DOHH2 (cell line): ENCODE data around the gene CCDC170.
"Not testable (repeated sequence)": the region's sequence is repeated elsewhere in the genome, so short reads cannot be mapped to it uniquely, and the experiment has no call there.

Experiments used
- H3F3A ChIP-seq: fragments of 200-600 bp; sonication (generic), shearing (Covaris generic); 2 replicates; pipeline ENCODE4 v1.6.0; 2016; ENCODE audit warnings: antibody characterized with exemption, mild to moderate bottlenecking; ENCODE audit not compliant: control insufficient read depth, insufficient read depth
- H3K27ac ChIP-seq: fragments of 200-600 bp; sonication (generic); 2 replicates; pipeline ENCODE4 v1.5.1; 2014; ENCODE audit warnings: low read depth, mild to moderate bottlenecking, low read length, moderate library complexity
- H3K27me3 ChIP-seq: fragments of 200-600 bp; sonication (generic); 2 replicates; pipeline ENCODE4 v1.6.1; 2014; ENCODE audit warnings: mild to moderate bottlenecking, low read length, mixed read lengths; ENCODE audit not compliant: control insufficient read depth
- H3K36me3 ChIP-seq: fragments of 200-600 bp; sonication (generic); 2 replicates; pipeline ENCODE4 v1.6.1; 2014; ENCODE audit warnings: mild to moderate bottlenecking, low read length, moderate library complexity, mixed read lengths; ENCODE audit not compliant: control insufficient read depth
- H3K4me1 ChIP-seq: fragments of 200-600 bp; sonication (generic); 2 replicates; pipeline ENCODE4 v1.6.1; 2014; ENCODE audit warnings: mild to moderate bottlenecking, low read length, mixed read lengths; ENCODE audit not compliant: control insufficient read depth
- H3K4me2 ChIP-seq: fragments of 200-600 bp; sonication (generic); 2 replicates; pipeline ENCODE4 v1.6.0; 2014; ENCODE audit warnings: mild to moderate bottlenecking, low read length, moderate library complexity
- H3K4me3 ChIP-seq: fragments of 200-600 bp; sonication (generic); 2 replicates; pipeline ENCODE4 v1.5.1; 2014; ENCODE audit warnings: mild to moderate bottlenecking, low read length, mixed read lengths
- H3K79me2 ChIP-seq: fragments of 200-600 bp; sonication (generic); 2 replicates; pipeline ENCODE4 v1.6.1; 2014; ENCODE audit warnings: mild to moderate bottlenecking, low read length, mixed read lengths; ENCODE audit not compliant: control insufficient read depth
- H3K9me2 ChIP-seq: fragments of 200-600 bp; sonication (generic); replicated peaks from 2 replicates; pipeline ENCODE4 v1.6.1; 2014; ENCODE audit warnings: mild to moderate bottlenecking, low read length, mixed read lengths; ENCODE audit not compliant: control insufficient read depth
- H3K9me3 ChIP-seq: fragments of 200-600 bp; sonication (generic); 2 replicates; pipeline ENCODE4 v1.6.1; 2014; ENCODE audit warnings: antibody characterized with exemption, low read length, mixed read lengths; ENCODE audit not compliant: control insufficient read depth, insufficient read depth
- H4K20me1 ChIP-seq: fragments of 200-600 bp; sonication (generic); 2 replicates; pipeline ENCODE4 v1.6.0; 2014; ENCODE audit warnings: low read depth, mild to moderate bottlenecking, antibody characterized with exemption, low read length, moderate library complexity; ENCODE audit not compliant: control insufficient read depth, insufficient read depth
- EZH2phosphoT487 ChIP-seq: fragments of 200-600 bp; sonication (generic); IDR thresholded peaks from 2 replicates; pipeline ENCODE4 v1.6.1; 2017; ENCODE audit warnings: borderline replicate concordance, mild to moderate bottlenecking, antibody characterized with exemption, low read length, moderate library complexity, mixed read lengths
- TF ChIP-seq, protein P1 (sequence below): fragments of 200-600 bp; sonication (generic); IDR thresholded peaks from one replicate; pipeline ENCODE4 v1.5.1; 2014; ENCODE audit warnings: antibody characterized with exemption, mild to moderate bottlenecking, low read depth, low read length; ENCODE audit not compliant: poor library complexity, severe bottlenecking

Gene CCDC170

DNA sequence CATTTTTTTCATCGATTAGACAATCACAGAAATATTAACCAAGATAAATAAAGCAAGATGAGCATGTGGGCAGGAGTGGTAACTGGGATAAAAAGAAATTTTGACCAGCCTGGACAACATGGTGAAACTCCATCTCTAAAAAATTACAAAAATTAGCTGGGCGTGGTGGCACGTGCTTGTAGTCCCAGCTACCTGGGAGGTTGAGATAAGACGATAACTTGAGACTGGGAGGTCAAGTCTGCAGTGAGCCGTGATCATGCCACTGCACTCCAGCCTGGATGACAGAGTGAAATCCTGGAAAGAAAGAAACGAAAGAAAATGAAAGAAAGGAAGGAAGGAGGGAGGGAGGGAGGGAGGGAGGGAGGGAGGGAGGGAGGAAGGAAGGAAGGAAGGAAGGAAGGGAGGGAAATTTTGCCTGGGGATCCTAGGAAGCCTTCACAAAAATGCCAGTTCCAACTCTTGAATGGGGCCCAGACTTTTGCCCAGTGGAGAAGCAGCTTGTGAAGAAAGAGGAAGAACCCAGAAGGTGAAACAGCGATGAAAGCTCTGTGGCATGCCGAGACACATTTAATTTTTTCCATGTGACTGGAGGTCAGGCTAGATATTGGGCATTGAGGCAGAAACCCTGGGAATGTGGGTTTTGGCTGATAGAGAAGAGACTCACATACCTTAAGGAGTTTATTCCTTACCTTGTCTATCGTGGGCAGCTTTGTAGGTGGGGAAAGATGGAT lies 20.3 kb downstream of the CCDC170 start:
- Histone ChIP-seq H3K27me3 (no peaks in the 10 kb centered on the region), H3K9me3 (no peaks in the 10 kb centered on the region; the same call in 1 of the 2 replicates), H3K4me2 (no peak overlapping the region), H4K20me1 (no peaks in the 10 kb centered on the region), H3K4me3 (no peak overlapping the region), H3K36me3 (no peaks in the 10 kb centered on the region), H3F3A (no peaks in the 10 kb centered on the region), H3K27ac (no peak overlapping the region), H3K4me1 (no peaks in the 10 kb centered on the region), H3K9me2 (no peaks in the 10 kb centered on the region), H3K79me2 (no peaks in the 10 kb centered on the region)
- TF ChIP-seq, protein P1, sequence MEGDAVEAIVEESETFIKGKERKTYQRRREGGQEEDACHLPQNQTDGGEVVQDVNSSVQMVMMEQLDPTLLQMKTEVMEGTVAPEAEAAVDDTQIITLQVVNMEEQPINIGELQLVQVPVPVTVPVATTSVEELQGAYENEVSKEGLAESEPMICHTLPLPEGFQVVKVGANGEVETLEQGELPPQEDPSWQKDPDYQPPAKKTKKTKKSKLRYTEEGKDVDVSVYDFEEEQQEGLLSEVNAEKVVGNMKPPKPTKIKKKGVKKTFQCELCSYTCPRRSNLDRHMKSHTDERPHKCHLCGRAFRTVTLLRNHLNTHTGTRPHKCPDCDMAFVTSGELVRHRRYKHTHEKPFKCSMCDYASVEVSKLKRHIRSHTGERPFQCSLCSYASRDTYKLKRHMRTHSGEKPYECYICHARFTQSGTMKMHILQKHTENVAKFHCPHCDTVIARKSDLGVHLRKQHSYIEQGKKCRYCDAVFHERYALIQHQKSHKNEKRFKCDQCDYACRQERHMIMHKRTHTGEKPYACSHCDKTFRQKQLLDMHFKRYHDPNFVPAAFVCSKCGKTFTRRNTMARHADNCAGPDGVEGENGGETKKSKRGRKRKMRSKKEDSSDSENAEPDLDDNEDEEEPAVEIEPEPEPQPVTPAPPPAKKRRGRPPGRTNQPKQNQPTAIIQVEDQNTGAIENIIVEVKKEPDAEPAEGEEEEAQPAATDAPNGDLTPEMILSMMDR: no peak
- TF ChIP-seq EZH2phosphoT487: no peak

DNA sequence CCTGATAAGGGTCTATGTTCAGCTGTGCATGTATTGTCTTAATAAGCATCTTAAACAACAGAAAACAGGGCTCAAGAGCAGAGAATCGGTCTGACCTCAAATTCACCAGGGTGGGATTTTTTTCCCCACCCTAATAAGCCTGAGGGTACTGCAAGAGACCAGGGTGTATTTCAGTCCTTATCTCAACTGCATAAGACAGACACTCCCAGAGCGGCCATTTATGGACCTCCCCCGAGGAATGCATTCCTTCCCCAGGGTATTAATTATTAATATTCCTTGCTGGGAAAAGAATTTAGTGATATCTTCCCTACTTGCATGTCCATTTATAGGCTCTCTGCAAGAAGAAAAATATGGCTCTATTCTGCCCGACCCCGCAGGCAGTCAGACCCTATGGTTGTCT lies 25.2 kb downstream of the CCDC170 start:
- H3K4me2 ChIP-seq, H3K27ac ChIP-seq, H3F3A ChIP-seq, H3K4me3 ChIP-seq, H3K36me3 ChIP-seq, H3K79me2 ChIP-seq, H4K20me1 ChIP-seq, H3K9me3 ChIP-seq, H3K27me3 ChIP-seq, H3K4me1 ChIP-seq, H3K9me2 ChIP-seq: not testable (repeated sequence)

GRCh38 chr6:151523034-151523433 lies 29.2 kb downstream of the CCDC170 start:
- H3K36me3 ChIP-seq: no peaks in the 10 kb centered on the region
- TF ChIP-seq, protein P1: no peak
- TF ChIP-seq EZH2phosphoT487: no peak
- H3K4me3 ChIP-seq: no peak overlapping the region
- no peaks in the 10 kb centered on the region for H3K27me3 ChIP-seq
- H3K27ac ChIP-seq: no peak overlapping the region
- H3K9me2 ChIP-seq: no peaks in the 10 kb centered on the region
- peaks cover 6% of the 10 kb centered on the region; the same call in 1 of the 2 replicates for H3K9me3 ChIP-seq
- no peaks in the 10 kb centered on the region for H3K79me2 ChIP-seq
- no peaks in the 10 kb centered on the region for H3F3A ChIP-seq
- H3K4me1 ChIP-seq: no peaks in the 10 kb centered on the region
- H4K20me1 ChIP-seq: no peaks in the 10 kb centered on the region
- H3K4me2 ChIP-seq: no peak overlapping the region

- H3K4me3 ChIP-seq: no peak overlapping the region
- TF ChIP-seq, protein P1: no peak
- no peak for TF ChIP-seq EZH2phosphoT487
- no peak overlapping the region for H3K27ac ChIP-seq
- H3K27me3 ChIP-seq: no peaks in the 10 kb centered on the region
- H4K20me1 ChIP-seq: no peaks in the 10 kb centered on the region
- H3F3A ChIP-seq: no peaks in the 10 kb centered on the region
- no peaks in the 10 kb centered on the region for H3K9me2 ChIP-seq
- no peak overlapping the region for H3K4me2 ChIP-seq
- H3K9me3 ChIP-seq: peaks cover 6% of the 10 kb centered on the region; the same call in 1 of the 2 replicates
- H3K4me1 ChIP-seq: no peaks in the 10 kb centered on the region
- H3K79me2 ChIP-seq: no peaks in the 10 kb centered on the region
- no peaks in the 10 kb centered on the region for H3K36me3 ChIP-seq
Measured at GRCh38 chr6:151524059-151524458, 30.2 kb downstream of the CCDC170 start.
